GM10248 (cell line): ENCODE data around the gene MEF2D.

ENCODE experiments used
- CTCF ChIA-PET: fragments of 300-600 bp; sonication (Branson Sonifier 250); formaldehyde crosslinking; extraction: SDS; loops from one replicate; lab custom pipeline; 2021; ENCODE audit warnings: antibody characterized with exemption; lab: Yijun Ruan, JAX
- POLR2A ChIA-PET: fragments of 350-650 bp; sonication (Branson Sonifier 250); formaldehyde crosslinking; extraction: SDS; loops from one replicate; lab custom pipeline; 2020; ENCODE audit warnings: antibody characterized with exemption; lab: Yijun Ruan, JAX
- DNase-seq: peaks from one replicate; pipeline ENCODE4 v3.0.0; 2012; ENCODE audit errors: extremely low spot score
- TF ChIP-seq, protein P1 (sequence below): IDR thresholded peaks from 2 replicates; pipeline ENCODE4 v1.5.1; 2012; ENCODE audit warnings: mild to moderate bottlenecking, low read depth; ENCODE audit errors: extremely low read depth, missing control alignments, control extremely low read depth

MEF2D gene

DNA sequence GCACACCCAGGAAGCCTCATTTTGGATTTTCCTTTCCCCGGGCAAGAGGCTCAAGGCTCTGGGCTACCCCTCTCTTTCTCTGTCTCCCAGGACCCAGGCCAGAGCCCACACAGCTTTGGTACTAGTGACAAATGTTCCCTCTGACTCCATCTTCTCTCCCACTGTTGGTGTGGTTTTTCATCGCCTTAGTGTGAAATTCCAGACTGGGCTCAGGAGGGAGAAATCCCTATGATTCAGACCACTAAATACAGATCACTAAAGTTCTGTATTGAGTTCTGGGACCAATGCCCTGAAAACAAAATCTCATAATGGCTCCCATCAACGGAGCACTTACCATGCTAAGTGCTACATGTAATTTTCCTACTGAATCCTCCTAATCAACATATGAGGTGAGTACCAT is 45.7 kb upstream of the MEF2D start:
- TF ChIP-seq, protein P1, sequence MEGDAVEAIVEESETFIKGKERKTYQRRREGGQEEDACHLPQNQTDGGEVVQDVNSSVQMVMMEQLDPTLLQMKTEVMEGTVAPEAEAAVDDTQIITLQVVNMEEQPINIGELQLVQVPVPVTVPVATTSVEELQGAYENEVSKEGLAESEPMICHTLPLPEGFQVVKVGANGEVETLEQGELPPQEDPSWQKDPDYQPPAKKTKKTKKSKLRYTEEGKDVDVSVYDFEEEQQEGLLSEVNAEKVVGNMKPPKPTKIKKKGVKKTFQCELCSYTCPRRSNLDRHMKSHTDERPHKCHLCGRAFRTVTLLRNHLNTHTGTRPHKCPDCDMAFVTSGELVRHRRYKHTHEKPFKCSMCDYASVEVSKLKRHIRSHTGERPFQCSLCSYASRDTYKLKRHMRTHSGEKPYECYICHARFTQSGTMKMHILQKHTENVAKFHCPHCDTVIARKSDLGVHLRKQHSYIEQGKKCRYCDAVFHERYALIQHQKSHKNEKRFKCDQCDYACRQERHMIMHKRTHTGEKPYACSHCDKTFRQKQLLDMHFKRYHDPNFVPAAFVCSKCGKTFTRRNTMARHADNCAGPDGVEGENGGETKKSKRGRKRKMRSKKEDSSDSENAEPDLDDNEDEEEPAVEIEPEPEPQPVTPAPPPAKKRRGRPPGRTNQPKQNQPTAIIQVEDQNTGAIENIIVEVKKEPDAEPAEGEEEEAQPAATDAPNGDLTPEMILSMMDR, result no peak
- POLR2A ChIA-PET, result no interaction called here
- CTCF ChIA-PET, result interaction anchor here (1.3 kb wide), 1 partner anchor 24 kb away, joined by 3 read pairs; no protein-coding TSS in a partner anchor
- DNase-seq, result no peak

GRCh38 chr1:156544592-156545102 is 44.1 kb upstream of the MEF2D start:
- DNase-seq, result no peak
- POLR2A ChIA-PET, result no interaction called here
- TF ChIP-seq, protein P1, result no peak
- CTCF ChIA-PET, result interaction anchor here (0.8 to 1.1 kb wide), 4 partner anchors 10 to 159 kb away, joined by 3 to 4 read pairs (median 3); no protein-coding TSS in a partner anchor

GRCh38 chr1:156543066-156543465 is 42.5 kb upstream of the MEF2D start:
- CTCF ChIA-PET, result interaction anchor here (1.0 kb wide), 1 partner anchor 11 kb away, joined by 3 read pairs; no protein-coding TSS in a partner anchor
- DNase-seq, result no peak
- TF ChIP-seq, protein P1, result no peak
- POLR2A ChIA-PET, result no interaction called here

GRCh38 chr1:156540955-156541354 is 40.4 kb upstream of the MEF2D start:
- no peak for DNase-seq
- CTCF ChIA-PET, result interaction anchor here (1.4 to 1.7 kb wide), 3 partner anchors 14 to 40 kb away, joined by 4 to 5 read pairs (median 5); partner anchors contain the start of gene MEF2D
- POLR2A ChIA-PET, result no interaction called here
- TF ChIP-seq, protein P1, result no peak

DNA sequence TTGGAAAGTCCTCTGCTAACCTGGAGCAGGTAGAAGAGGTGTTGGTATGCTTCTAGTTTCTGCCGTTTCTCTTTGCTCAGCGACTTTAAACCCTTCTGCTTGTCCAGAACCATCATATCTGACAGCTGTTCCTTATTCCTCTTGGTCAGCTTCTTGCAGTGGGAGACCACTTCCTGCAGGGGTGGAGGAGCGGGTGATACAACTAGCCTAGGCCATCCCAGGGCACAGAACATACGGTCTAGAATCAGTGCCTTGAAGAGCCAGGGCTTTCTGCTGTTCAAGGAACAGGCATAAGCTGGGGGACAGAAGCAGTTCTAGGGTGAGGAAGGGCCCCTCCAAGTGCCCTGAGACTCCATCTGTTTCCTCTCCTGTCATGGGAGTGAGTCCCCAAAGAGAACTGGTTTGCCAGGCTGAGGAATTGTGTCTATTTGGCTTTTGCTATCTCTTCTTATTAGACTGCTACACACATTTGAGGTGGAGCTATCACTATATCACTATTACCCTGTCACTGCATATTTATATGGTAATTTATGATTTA is 39.3 kb upstream of the MEF2D start:
- ChIA-PET CTCF (interaction anchor here (1.1 to 1.4 kb wide), 3 partner anchors 18 to 59 kb away, joined by 3 to 5 read pairs (median 3); partner anchors contain the start of gene MEF2D), POLR2A (no interaction called here)
- no peak for DNase-seq
- TF ChIP-seq, protein P1, result no peak

DNA sequence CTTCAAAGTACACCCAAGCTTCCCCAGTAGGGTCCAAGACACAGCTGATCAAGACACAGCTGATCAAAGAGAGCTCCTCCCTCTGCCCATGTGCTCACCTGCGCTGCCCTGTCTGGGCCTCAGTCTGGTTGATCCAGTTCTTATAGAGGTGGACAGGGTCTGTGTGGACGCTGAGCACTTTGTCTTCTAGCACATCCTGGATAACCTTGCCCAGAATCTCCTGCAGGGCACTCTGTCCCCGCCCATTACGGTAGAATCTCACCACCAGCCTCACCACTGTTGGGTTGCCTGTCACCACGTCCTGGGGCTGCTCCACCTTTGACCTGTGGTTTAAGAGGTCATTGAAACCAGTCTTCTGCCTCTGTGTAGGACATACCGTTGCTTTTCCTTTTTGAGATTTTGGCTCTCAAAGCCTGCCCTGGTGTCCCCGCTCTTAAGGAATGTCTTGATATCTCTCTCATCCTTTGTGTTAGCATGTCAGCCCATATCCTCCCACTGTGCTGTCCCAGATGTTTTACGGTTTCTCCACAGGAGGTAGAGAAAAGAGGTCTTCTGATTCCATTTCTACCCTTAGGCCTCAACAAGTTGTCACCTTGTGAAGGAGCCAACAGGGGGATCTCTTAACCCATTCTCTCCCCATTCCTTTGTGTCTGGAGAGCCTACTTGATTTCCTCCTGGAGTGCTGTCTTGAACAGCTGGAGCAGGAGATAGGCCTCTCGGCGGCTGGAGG is 38.3 kb upstream of the MEF2D start:
- TF ChIP-seq, protein P1, result no peak
- CTCF ChIA-PET, result interaction anchor here (1.3 to 1.5 kb wide), 2 partner anchors 58 kb away, joined by 3 to 6 read pairs; no protein-coding TSS in a partner anchor
- POLR2A ChIA-PET, result no interaction called here
- DNase-seq, result no peak
